ENCODE data around the gene NOP56.

- TF ChIP-seq CTCF (IDR thresholded peaks at IDR 0.05), result no peak
- no peak for TF ChIP-seq POLR2A (IDR thresholded peaks at IDR 0.05)
Measured at GRCh38 chr20:2693286-2694007, 41.0 kb downstream of the NOP56 start.
